Kidney (tissue), 14 donors: ENCODE results near the gene KCNT2. TPM values are rescaled to one million over a fixed set of nuclear protein-coding genes. Genes with fewer than 3 reads are reported as not detected.

Experiments used
- DNase-seq, 5 donors: peaks; one replicate each; pipeline ENCODE4 v3.0.0-alpha.2; 2013 to 2020
- FAIRE-seq: peaks from 2 replicates; lab custom pipeline; 2012; peaks lifted over from hg19 to GRCh38; lab: Jason Lieb, UNC
- H3K27ac ChIP-seq, 2 donors: one replicate each; pipeline ENCODE4 v1.7.0; 2013; ENCODE audit warnings: low read depth in 2 of 2, low read length in 2 of 2, inconsistent platforms in 1 of 2
- H3K27me3 ChIP-seq: one replicate; pipeline ENCODE4 v1.7.1; 2013; ENCODE audit warnings: low read length, inconsistent platforms; ENCODE audit not compliant: control insufficient read depth, insufficient read depth
- H3K36me3 ChIP-seq, 3 donors: one replicate each; pipeline versions ENCODE4 v1.7.0 to v1.7.1; 2013; ENCODE audit warnings: low read length in 3 of 3, control low read depth in 1 of 3, inconsistent platforms in 1 of 3; ENCODE audit not compliant: insufficient read depth in 3 of 3, control insufficient read depth in 2 of 3
- H3K4me1 ChIP-seq, 3 donors: one replicate each; pipeline versions ENCODE4 v1.7.0 to v1.7.1; 2013; ENCODE audit warnings: low read length in 3 of 3, inconsistent platforms in 1 of 3, low read depth in 1 of 3; ENCODE audit not compliant: control insufficient read depth in 2 of 3, insufficient read depth in 2 of 3
- H3K4me3 ChIP-seq, 3 donors: one replicate each; pipeline versions ENCODE4 v1.7.0 to v1.8.1; 2013; ENCODE audit warnings: low read length in 3 of 3, control low read depth in 1 of 3, inconsistent platforms in 1 of 3
- H3K9ac ChIP-seq, 3 donors: one replicate each; pipeline versions ENCODE4 v1.7.0 to v1.7.1; 2013; ENCODE audit warnings: low read length in 3 of 3, control low read depth in 1 of 3, inconsistent platforms in 1 of 3
- H3K9me3 ChIP-seq, 3 donors: one replicate each; pipeline versions ENCODE4 v1.7.0 to v1.7.1; 2013; ENCODE audit warnings: low read length in 3 of 3, control low read depth in 1 of 3, inconsistent platforms in 1 of 3; ENCODE audit not compliant: control insufficient read depth in 2 of 3, insufficient read depth in 1 of 3
- intact Hi-C: fragments of 100-400 bp; cut with DNase I; formaldehyde crosslinking; loops from one replicate; pipeline ENCODE4 v1.11.1; 2022
- polyA plus RNA-seq: library from polyadenylated mRNA; stranded (reverse); fragments of 350-450 nt; fragmentation: Illumina TruSeq; extraction: RNeasy Lipid Tissue Mini Kit (QIAGEN cat#74804); gene quantifications from one replicate; pipeline ENCODE4 v1.2.3, GENCODE V29; 2014; ENCODE audit warnings: low read depth, low replicate concordance; ENCODE audit not compliant: insufficient read depth
- total RNA-seq: library from RNA; stranded (reverse); fragmentation: NEBNext Ultra II Directional; extraction: Animal tissue kit (Norgen Biotek cat#: 25700); gene quantifications from one replicate; pipeline ENCODE4 v1.2.1, GENCODE V29; 2021
- TF ChIP-seq, protein P1 (sequence below): IDR thresholded peaks from 3 replicates; pipeline ENCODE4 v1.5.1; 2012; ENCODE audit warnings: mild to moderate bottlenecking, moderate library complexity, borderline replicate concordance; ENCODE audit not compliant: insufficient read depth; ENCODE audit errors: extremely low read depth
- donor health status: control.
- donor health status: control.
- donor health status: control.
- donor health status: control.
- donor health status: control.
- donor health status: DM: yes; HTN: yes; CAD: no.
- donor health status: Normal renal cell carcinoma (clear cell type).

Gene KCNT2
- total and polyA plus RNA-seq, 2 donors from 2014 or later = 0.39 to 6.3 TPM

DNA sequence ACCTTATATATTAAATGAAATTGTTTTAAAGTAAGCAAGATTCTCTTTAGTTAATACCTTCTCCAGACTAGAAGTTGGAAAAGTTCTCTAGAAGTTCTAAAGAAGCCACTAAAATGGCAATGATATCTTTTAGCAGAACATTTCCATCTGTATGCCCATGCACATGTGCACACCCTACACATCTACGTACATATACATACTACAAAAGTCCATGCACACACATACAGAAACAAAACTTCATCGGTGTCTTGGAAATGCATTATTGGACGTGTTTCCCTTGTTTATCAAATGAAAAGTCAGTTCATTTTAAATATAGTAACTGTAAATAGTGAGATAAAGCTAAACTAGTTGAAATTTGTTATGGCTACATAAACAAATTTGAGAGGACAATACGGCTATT is 114.4 kb downstream of the KCNT2 start:
- TF ChIP-seq, protein P1, sequence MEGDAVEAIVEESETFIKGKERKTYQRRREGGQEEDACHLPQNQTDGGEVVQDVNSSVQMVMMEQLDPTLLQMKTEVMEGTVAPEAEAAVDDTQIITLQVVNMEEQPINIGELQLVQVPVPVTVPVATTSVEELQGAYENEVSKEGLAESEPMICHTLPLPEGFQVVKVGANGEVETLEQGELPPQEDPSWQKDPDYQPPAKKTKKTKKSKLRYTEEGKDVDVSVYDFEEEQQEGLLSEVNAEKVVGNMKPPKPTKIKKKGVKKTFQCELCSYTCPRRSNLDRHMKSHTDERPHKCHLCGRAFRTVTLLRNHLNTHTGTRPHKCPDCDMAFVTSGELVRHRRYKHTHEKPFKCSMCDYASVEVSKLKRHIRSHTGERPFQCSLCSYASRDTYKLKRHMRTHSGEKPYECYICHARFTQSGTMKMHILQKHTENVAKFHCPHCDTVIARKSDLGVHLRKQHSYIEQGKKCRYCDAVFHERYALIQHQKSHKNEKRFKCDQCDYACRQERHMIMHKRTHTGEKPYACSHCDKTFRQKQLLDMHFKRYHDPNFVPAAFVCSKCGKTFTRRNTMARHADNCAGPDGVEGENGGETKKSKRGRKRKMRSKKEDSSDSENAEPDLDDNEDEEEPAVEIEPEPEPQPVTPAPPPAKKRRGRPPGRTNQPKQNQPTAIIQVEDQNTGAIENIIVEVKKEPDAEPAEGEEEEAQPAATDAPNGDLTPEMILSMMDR = no peak
- Histone ChIP-seq H3K9me3 (no peaks in the 10 kb centered on the region), H3K27ac (no peak overlapping the region), H3K9ac (no peak overlapping the region), H3K4me1 (no peaks in the 10 kb centered on the region), H3K4me3 (no peak overlapping the region), H3K27me3 (no peaks in the 10 kb centered on the region), H3K36me3 (no peaks in the 10 kb centered on the region)
- DNase-seq = no peak
- no peak for FAIRE-seq
- intact Hi-C loops = no loop called here

DNA sequence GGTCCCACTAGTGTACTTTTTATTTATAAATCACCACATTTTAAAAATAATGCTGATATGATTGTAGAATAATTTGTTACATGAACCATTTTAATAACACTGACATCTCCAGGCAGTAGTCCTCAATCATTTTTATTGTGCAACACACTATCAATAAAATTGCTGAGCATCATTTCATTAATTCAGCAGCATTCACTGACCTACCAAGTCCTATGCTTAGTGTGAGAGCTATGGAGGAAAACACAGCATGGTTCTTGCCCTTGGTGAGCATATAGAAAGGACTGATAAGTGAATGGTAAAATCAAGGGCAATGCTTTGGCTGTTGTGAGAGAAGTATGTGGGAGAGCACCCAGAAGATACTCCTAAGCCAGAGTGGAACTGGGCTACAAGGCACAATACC is 119.7 kb downstream of the KCNT2 start:
- H3K36me3 ChIP-seq = no peaks in the 10 kb centered on the region
- no peaks in the 10 kb centered on the region for H3K27me3 ChIP-seq
- FAIRE-seq = no peak
- H3K4me3 ChIP-seq = no peak overlapping the region
- no peaks in the 10 kb centered on the region for H3K9me3 ChIP-seq
- H3K9ac ChIP-seq = no peak overlapping the region
- no peak for DNase-seq
- H3K4me1 ChIP-seq = no peaks in the 10 kb centered on the region
- intact Hi-C loops = no loop called here
- H3K27ac ChIP-seq = no peak overlapping the region
- TF ChIP-seq, protein P1 = no peak

DNA sequence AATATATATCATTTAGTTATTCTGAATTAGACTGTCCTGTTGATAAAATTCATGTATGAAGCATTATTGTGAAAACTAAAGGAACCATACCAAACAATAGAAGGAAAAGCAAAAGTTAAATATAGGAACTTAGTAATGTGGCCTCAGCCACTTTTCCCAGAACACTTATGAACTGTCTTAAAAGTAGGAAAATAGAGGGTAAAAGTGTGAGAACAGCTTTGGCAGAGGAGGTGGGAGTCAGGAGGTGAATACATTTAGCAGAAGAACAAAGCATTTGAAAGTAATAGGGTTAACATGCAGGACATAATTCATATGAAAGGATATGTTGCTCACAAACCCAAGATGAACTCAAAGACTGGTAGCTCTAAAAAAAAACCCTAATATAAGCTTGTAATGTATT is 121.9 kb downstream of the KCNT2 start:
- TF ChIP-seq, protein P1 = no peak
- Histone ChIP-seq H3K27ac (no peak overlapping the region), H3K27me3 (no peaks in the 10 kb centered on the region), H3K9ac (no peak overlapping the region), H3K9me3 (no peaks in the 10 kb centered on the region), H3K36me3 (no peaks in the 10 kb centered on the region), H3K4me3 (no peak overlapping the region), H3K4me1 (no peaks in the 10 kb centered on the region)
- intact Hi-C loops = no loop called here
- FAIRE-seq (no peak), DNase-seq (peak in 1 of 5 donors; percentile 4)

DNA sequence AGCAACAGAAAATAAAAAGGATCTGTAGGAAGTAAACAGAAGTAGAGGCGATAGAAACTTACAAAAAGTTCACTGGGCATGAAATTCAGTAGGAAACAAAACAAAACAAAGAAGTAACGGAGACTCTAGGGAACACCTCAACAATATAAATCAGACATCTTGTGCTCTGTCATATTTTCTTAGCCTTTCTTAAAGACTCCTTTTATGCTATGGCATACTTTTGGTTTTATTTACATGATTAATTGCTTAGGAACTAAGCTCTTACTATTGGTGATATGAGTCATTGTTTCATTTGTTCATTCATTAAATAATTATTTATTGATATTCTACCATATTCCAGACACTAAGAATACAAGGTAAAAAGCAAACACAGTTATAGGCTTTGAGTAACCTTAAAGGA is 126.6 kb downstream of the KCNT2 start:
- intact Hi-C loops = no loop called here
- H3K27ac ChIP-seq = no peak overlapping the region
- H3K9me3 ChIP-seq = no peaks in the 10 kb centered on the region
- H3K4me3 ChIP-seq = no peak overlapping the region
- H3K9ac ChIP-seq = no peak overlapping the region
- H3K27me3 ChIP-seq = no peaks in the 10 kb centered on the region
- H3K36me3 ChIP-seq = no peaks in the 10 kb centered on the region
- TF ChIP-seq, protein P1 = no peak
- DNase-seq = no peak
- no peak for FAIRE-seq
- no peaks in the 10 kb centered on the region for H3K4me1 ChIP-seq
